BJ (cell line): ENCODE results near the gene STIM1. TPM values are rescaled to one million over a fixed set of nuclear protein-coding genes. Genes with fewer than 3 reads are reported as not detected.
"Not testable (repeated sequence)": the region's sequence is repeated elsewhere in the genome, so short reads cannot be mapped to it uniquely, and the experiment has no call there.

ENCODE experiments used
- CTCF ChIA-PET: fragments of 350-600 bp; formaldehyde crosslinking; extraction: SDS; loops from one replicate; lab custom pipeline; 2021; ENCODE audit warnings: antibody characterized with exemption, inconsistent platforms; lab: Yijun Ruan, JAX
- POLR2A ChIA-PET: fragments of 300-600 bp; sonication (Branson Sonifier 250); formaldehyde crosslinking; extraction: SDS; loops from one replicate; lab custom pipeline; 2021; ENCODE audit warnings: antibody characterized with exemption; lab: Charles Lee
- DNase-seq: peaks from one replicate; pipeline ENCODE4 v3.0.0-alpha.2; 2011; ENCODE audit warnings: low read depth
- H3K27me3 ChIP-seq: 2 replicates; pipeline ENCODE4 v1.6.0; 2011; ENCODE audit warnings: low read length; ENCODE audit not compliant: control insufficient read depth, insufficient read depth
- H3K36me3 ChIP-seq: 2 replicates; pipeline ENCODE4 v1.5.1; 2011; ENCODE audit warnings: low read length; ENCODE audit not compliant: control insufficient read depth, insufficient read depth
- H3K4me3 ChIP-seq: 2 replicates; pipeline ENCODE4 v1.5.1; 2011; ENCODE audit warnings: low read depth, mild to moderate bottlenecking, control low read depth, low read length
- CTCF ChIP-seq: IDR thresholded peaks from 2 replicates; pipeline ENCODE4 v1.5.1; 2011; ENCODE audit warnings: low read depth, mild to moderate bottlenecking, control low read depth, inconsistent platforms, low read length, moderate library complexity; ENCODE audit not compliant: insufficient read depth
- polyA plus RNA-seq: library from polyadenylated mRNA; depleted of rRNA; stranded (reverse); fragments of >200 nt; gene quantifications from 2 replicates; pipeline ENCODE4 v1.2.3, GENCODE V29; 2011

The STIM1 gene
- polyA plus RNA-seq, 1 experiment, result 54.6 TPM

- no peak for TF ChIP-seq CTCF
- CTCF ChIA-PET, result interaction anchor here (0.9 to 1.2 kb wide), 2 partner anchors 27 to 190 kb away, joined by 3 read pairs; partner anchors contain the start of gene STIM1
- POLR2A ChIA-PET, result interaction anchor here (0.9 kb wide), 1 partner anchor 184 kb away, joined by 4 read pairs; no protein-coding TSS in a partner anchor
- no peaks in the 10 kb centered on the region for H3K36me3 ChIP-seq
- no peaks in the 10 kb centered on the region for H3K27me3 ChIP-seq
- H3K4me3 ChIP-seq, result no peak overlapping the region
- DNase-seq, result no peak
These were observed 189.6 kb downstream of the STIM1 start for GRCh38 chr11:4044976-4045646.

DNA sequence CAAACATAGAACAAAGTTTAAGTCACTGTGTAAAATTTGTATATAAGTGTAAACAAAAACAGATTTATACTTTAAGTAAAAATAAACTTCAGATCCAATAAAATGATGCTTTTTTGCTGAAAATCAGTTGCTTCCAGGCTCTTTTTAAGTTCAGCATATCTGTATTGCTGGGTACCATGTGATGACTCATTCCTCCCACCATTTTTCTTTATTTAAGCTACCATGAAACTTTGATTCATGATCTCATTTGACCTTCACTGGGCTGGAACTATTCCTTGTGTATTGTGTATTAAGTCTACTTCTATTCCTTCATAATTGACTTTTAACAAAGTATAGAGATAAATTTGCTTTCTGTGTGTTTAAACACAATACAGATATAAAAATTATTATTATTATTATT is 192.9 kb downstream of the STIM1 start:
- no peaks in the 10 kb centered on the region for H3K27me3 ChIP-seq
- ChIA-PET POLR2A (no interaction called here), CTCF (interaction anchor here (1.7 kb wide), 1 partner anchor 25 kb away, joined by 5 read pairs; no protein-coding TSS in a partner anchor)
- TF ChIP-seq CTCF, result no peak
- H3K36me3 ChIP-seq, result no peaks in the 10 kb centered on the region
- no peak overlapping the region for H3K4me3 ChIP-seq
- no peak for DNase-seq

DNA sequence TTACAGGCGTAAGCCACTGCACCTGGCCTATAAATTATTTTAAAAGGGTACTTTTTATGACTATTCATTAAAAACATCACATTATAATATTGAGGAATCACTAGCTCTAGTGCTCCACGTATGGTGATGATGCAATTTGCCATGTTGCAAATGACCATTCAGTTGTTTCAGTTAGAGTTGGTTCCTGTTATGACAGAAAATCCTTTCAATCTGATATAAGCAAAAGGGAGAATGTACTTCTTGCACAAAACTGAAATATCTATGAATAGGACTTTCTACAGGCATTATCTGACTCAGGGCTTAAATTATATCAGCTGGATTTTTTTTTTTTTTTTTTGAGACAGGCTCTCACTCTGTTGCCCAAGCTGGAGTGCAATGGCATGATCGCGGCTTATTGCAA is 193.5 kb downstream of the STIM1 start:
- H3K27me3 ChIP-seq, result no peaks in the 10 kb centered on the region
- ChIA-PET CTCF (interaction anchor here (1.0 to 1.7 kb wide), 2 partner anchors 24 to 200 kb away, joined by 3 to 5 read pairs; no protein-coding TSS in a partner anchor), POLR2A (no interaction called here)
- H3K4me3 ChIP-seq, result no peak overlapping the region
- no peak for TF ChIP-seq CTCF
- no peak for DNase-seq
- H3K36me3 ChIP-seq, result no peaks in the 10 kb centered on the region

DNA sequence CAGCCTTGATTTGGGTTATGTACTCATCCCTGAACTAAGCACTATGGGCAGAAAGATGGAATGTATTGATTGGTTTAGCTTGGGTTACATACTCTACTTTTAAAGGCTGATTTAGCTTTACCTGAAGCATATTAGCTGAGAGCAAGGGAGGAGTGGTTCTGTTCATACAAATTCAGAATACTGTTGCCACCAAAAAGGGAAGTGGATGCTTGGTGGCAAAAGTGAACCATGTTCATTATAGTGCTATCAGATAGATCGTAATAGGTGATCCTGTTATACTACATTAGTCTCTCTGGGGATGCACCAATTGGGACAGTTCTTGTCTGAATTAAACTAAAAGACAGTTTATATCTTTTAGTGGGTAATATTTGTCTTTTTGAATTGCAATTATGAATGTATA is 194.7 kb downstream of the STIM1 start:
- ChIA-PET CTCF (no interaction called here), POLR2A (no interaction called here)
- DNase-seq, result no peak
- Histone ChIP-seq H3K27me3 (no peaks in the 10 kb centered on the region), H3K36me3 (no peaks in the 10 kb centered on the region), H3K4me3 (no peak overlapping the region)
- TF ChIP-seq CTCF, result no peak

- CTCF ChIA-PET, H3K36me3 ChIP-seq, DNase-seq, POLR2A ChIA-PET, H3K27me3 ChIP-seq, H3K4me3 ChIP-seq: not testable (repeated sequence)
These were observed 197.7 kb downstream of the STIM1 start for GRCh38 chr11:4053200-4053599.
